ENCODE results near the gene SLC25A11.
A peak's percentile ranks its signal among the peaks of the same experiment; 100 is the strongest.

DNA sequence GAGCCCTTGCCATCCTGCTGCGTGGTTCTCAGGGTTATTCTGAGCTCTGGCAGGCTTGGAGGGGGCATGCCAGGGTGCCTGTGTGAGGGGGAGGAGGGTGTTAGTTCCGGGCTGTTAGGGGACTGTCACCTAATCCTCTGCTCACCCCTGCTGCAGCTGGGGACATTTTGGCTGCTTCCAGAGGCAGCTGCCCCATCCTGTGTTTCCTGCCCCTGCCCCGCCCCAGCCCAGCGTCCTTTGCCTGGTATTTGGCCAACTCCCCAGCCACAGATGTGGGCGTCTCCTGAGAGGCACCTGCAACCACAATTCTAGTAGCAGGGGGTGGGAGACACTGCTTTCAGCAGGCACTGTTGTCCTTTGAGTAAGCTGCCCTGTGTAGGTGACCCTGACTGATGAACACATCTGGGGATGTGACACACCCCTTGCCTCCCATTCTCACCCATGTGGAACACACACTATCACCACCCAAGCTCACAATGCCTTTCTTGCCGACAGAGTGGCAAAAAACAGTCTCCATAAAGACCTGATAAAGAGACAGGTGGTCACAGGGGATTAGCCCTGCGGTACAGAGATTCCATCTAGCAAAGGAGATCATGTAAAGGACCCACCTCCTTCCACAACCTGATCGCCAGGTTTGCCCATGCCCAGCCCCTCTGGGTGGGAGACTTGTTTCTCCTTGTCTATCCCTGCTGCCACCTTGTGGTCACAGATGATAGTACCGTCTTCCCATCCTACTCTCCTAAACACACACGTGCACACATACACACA lies 36.6 kb downstream of the SLC25A11 start, which contains the start of gene CHRNE:
- TF ChIP-seq, protein P1, sequence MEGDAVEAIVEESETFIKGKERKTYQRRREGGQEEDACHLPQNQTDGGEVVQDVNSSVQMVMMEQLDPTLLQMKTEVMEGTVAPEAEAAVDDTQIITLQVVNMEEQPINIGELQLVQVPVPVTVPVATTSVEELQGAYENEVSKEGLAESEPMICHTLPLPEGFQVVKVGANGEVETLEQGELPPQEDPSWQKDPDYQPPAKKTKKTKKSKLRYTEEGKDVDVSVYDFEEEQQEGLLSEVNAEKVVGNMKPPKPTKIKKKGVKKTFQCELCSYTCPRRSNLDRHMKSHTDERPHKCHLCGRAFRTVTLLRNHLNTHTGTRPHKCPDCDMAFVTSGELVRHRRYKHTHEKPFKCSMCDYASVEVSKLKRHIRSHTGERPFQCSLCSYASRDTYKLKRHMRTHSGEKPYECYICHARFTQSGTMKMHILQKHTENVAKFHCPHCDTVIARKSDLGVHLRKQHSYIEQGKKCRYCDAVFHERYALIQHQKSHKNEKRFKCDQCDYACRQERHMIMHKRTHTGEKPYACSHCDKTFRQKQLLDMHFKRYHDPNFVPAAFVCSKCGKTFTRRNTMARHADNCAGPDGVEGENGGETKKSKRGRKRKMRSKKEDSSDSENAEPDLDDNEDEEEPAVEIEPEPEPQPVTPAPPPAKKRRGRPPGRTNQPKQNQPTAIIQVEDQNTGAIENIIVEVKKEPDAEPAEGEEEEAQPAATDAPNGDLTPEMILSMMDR (IDR thresholded peaks at IDR 0.05; ENCODE audit: borderline replicate concordance, extremely low read depth, low read length, poor library complexity, severe bottlenecking) = peak; percentile 89
- TF ChIP-seq EZH2 (IDR thresholded peaks at IDR 0.05; ENCODE audit: borderline replicate concordance, low read depth, low read length, severe bottlenecking) = no peak

Data from DND-41 (cell line).